HG02678 (cell line): ENCODE measurements around the gene TCF3.

Experiments
- ATAC-seq: cut with Tn5 transposase; IDR thresholded peaks from one replicate; pipeline ENCODE4 v1.9.1; 2021; ENCODE audit warnings: mild to moderate bottlenecking, moderate library complexity; ENCODE audit not compliant: unreplicated experiment

TCF3 gene

GRCh38 chr19:1590641-1591397 lies 61.6 kb downstream of the TCF3 start:
- ATAC-seq, result no peak

GRCh38 chr19:1587872-1588271 lies 64.5 kb downstream of the TCF3 start:
- no peak for ATAC-seq

- ATAC-seq, result no peak
These were observed 67.2 kb downstream of the TCF3 start for GRCh38 chr19:1585243-1585580.

- no peak for ATAC-seq
These were observed 67.7 kb downstream of the TCF3 start for GRCh38 chr19:1584500-1585242.

GRCh38 chr19:1582201-1582600 lies 70.2 kb downstream of the TCF3 start:
- no peak for ATAC-seq

GRCh38 chr19:1580957-1581356 lies 71.5 kb downstream of the TCF3 start:
- no peak for ATAC-seq

GRCh38 chr19:1580382-1580781 lies 72.0 kb downstream of the TCF3 start:
- ATAC-seq, result no peak

- no peak for ATAC-seq
These were observed 73.2 kb downstream of the TCF3 start for GRCh38 chr19:1579222-1579621.

- no peak for ATAC-seq
These were observed 74.3 kb downstream of the TCF3 start for GRCh38 chr19:1577929-1578618.

- ATAC-seq, result no peak
These were observed 75.1 kb downstream of the TCF3 start for GRCh38 chr19:1577090-1577928.

- no peak for ATAC-seq
These were observed 75.9 kb downstream of the TCF3 start for GRCh38 chr19:1576242-1577089.

- no peak for ATAC-seq
These were observed 76.8 kb downstream of the TCF3 start for GRCh38 chr19:1575323-1576241.

GRCh38 chr19:1574354-1575136 lies 77.9 kb downstream of the TCF3 start:
- no peak for ATAC-seq

GRCh38 chr19:1572795-1573194 lies 79.6 kb downstream of the TCF3 start:
- no peak for ATAC-seq

GRCh38 chr19:1571358-1571757 lies 81.1 kb downstream of the TCF3 start:
- no peak for ATAC-seq

- no peak for ATAC-seq
These were observed 81.6 kb downstream of the TCF3 start for GRCh38 chr19:1570836-1571235.

GRCh38 chr19:1569997-1570396 lies 82.4 kb downstream of the TCF3 start:
- ATAC-seq, result no peak

- peak; percentile 72 for ATAC-seq
These were observed 83.9 kb downstream of the TCF3 start, which contains the start of gene MEX3D for GRCh38 chr19:1568320-1569019. MEX3D (minus strand) TSS chr19:1568325; CDS start chr19:1568058, 267 bp downstream.
